ENCODE measurements around the gene SURF2. TPM values are rescaled to one million over a fixed set of nuclear protein-coding genes. Genes with fewer than 3 reads are reported as not detected.

Gene SURF2
- total RNA-seq, 1 donor from 2014 or later, result 15.4 TPM

DNA sequence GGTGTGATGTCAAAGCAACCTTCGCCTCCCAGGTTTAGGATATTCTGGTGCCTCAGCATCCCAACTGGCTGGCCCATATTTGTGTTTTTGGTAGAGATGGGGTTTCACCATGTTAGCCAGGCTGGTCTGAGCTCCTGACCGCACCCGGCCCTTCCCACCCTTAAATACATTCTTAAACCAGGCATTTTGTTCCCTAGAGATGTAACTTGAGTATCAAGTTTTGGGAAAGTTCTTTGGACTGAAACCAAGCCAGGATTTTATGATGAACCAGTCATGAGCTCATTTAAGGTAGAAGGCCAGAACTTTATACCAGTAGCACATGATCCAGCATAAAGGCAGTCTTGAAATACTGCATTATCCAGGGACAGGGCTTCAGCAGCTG lies 4.8 kb upstream of the SURF2 start:
- Mint-ChIP-seq H3K4me1 (ENCODE audit: unreplicated experiment) (peaks cover 38% of the 10 kb centered on the region), H3K9me3 (ENCODE audit: unreplicated experiment) (no peaks in the 10 kb centered on the region), H3K4me3 (ENCODE audit: unreplicated experiment) (no peak overlapping the region), H3K27me3 (ENCODE audit: unreplicated experiment) (no peaks in the 10 kb centered on the region), H3K36me3 (ENCODE audit: unreplicated experiment) (peaks cover 37% of the 10 kb centered on the region), H3K27ac (ENCODE audit: unreplicated experiment) (peak overlapping the region; percentile 41)
- TF ChIP-seq, protein P1, sequence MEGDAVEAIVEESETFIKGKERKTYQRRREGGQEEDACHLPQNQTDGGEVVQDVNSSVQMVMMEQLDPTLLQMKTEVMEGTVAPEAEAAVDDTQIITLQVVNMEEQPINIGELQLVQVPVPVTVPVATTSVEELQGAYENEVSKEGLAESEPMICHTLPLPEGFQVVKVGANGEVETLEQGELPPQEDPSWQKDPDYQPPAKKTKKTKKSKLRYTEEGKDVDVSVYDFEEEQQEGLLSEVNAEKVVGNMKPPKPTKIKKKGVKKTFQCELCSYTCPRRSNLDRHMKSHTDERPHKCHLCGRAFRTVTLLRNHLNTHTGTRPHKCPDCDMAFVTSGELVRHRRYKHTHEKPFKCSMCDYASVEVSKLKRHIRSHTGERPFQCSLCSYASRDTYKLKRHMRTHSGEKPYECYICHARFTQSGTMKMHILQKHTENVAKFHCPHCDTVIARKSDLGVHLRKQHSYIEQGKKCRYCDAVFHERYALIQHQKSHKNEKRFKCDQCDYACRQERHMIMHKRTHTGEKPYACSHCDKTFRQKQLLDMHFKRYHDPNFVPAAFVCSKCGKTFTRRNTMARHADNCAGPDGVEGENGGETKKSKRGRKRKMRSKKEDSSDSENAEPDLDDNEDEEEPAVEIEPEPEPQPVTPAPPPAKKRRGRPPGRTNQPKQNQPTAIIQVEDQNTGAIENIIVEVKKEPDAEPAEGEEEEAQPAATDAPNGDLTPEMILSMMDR (IDR thresholded peaks at IDR 0.05), result no peak
- DNase-seq (ENCODE audit: extremely low spot score, unreplicated experiment), result no peak

DNA sequence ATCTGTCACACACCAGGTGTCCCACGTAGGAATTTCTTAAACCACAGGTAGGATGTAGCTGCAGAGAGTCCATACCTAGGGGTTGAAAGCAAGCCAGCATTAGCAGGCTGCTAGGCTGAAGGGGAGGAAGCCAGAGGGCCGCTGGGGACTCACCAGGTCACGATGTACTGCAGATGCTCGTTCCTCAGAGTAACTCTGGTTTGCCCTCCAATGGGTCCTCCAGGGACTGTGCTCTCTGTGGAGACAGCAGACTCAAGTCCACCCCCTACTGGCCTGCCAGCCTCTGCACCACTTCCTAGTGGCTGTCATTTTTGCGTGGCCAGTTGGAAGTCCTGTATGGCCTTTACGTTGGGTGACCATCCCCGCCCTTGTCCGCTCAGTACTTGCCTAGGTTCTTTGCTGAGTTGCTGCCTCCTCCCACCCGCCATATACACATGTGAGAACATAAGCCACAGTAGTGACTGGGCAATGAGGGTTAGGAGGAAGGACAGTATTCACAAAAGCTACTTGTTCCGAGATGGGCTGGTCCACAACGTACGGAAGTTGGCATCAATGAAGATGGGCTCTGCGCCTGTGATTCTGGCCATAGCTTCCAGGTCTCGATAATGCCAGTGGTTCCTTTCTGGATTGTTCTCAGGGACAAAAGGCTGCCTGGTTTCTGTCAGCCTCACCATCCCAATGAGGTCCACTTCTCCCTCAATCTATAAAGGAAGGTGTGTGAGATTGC lies 4.3 kb upstream of the SURF2 start:
- no peak overlapping the region for H3K27ac Mint-ChIP-seq (ENCODE audit: unreplicated experiment)

GRCh38 chr9:133352635-133353340 lies 3.6 kb upstream of the SURF2 start:
- H3K27ac Mint-ChIP-seq (ENCODE audit: unreplicated experiment), result peak overlapping the region; percentile 47
- DNase-seq (ENCODE audit: extremely low spot score, unreplicated experiment), result no peak
- H3K4me3 Mint-ChIP-seq (ENCODE audit: unreplicated experiment), result no peak overlapping the region
- H3K9me3 Mint-ChIP-seq (ENCODE audit: unreplicated experiment), result no peaks in the 10 kb centered on the region
- peaks cover 37% of the 10 kb centered on the region for H3K36me3 Mint-ChIP-seq (ENCODE audit: unreplicated experiment)
- peaks cover 40% of the 10 kb centered on the region for H3K4me1 Mint-ChIP-seq (ENCODE audit: unreplicated experiment)
- TF ChIP-seq, protein P1 (IDR thresholded peaks at IDR 0.05), result no peak
- no peaks in the 10 kb centered on the region for H3K27me3 Mint-ChIP-seq (ENCODE audit: unreplicated experiment)

More for the DNA sequence above, 4.3 kb upstream of the SURF2 start:
- Mint-ChIP-seq H3K4me1 (ENCODE audit: unreplicated experiment) (peaks cover 34% of the 10 kb centered on the region), H3K4me3 (ENCODE audit: unreplicated experiment) (no peak overlapping the region), H3K9me3 (ENCODE audit: unreplicated experiment) (no peaks in the 10 kb centered on the region), H3K27me3 (ENCODE audit: unreplicated experiment) (no peaks in the 10 kb centered on the region), H3K36me3 (ENCODE audit: unreplicated experiment) (peaks cover 37% of the 10 kb centered on the region)
- no peak for DNase-seq (ENCODE audit: extremely low spot score, unreplicated experiment)
- TF ChIP-seq, protein P1 (IDR thresholded peaks at IDR 0.05), result peak; percentile 52

DNA sequence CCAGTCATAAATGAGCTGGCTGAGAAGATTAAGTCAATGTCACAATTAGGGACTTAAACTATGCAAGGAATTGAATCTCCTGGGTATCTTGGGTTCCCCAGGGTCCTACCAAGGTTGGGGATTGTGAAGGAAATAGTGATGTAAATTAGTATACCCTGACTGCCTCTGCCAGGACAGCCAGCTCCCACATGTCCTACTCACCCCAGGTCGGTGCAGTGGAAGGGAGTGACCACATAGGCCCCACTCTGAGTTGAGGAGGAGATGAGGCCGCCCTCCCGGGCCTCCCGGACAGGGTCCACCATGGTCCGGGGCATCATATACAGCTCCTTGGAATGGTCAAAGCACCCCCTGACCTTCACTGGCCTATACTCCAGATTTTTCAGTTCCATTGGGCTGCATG lies 2.8 kb upstream of the SURF2 start:
- H3K27me3 Mint-ChIP-seq (ENCODE audit: unreplicated experiment), result no peaks in the 10 kb centered on the region
- H3K36me3 Mint-ChIP-seq (ENCODE audit: unreplicated experiment), result peaks cover 36% of the 10 kb centered on the region
- peaks cover 42% of the 10 kb centered on the region for H3K4me1 Mint-ChIP-seq (ENCODE audit: unreplicated experiment)
- H3K27ac Mint-ChIP-seq (ENCODE audit: unreplicated experiment), result no peak overlapping the region
- H3K9me3 Mint-ChIP-seq (ENCODE audit: unreplicated experiment), result no peaks in the 10 kb centered on the region
- no peak for DNase-seq (ENCODE audit: extremely low spot score, unreplicated experiment)
- H3K4me3 Mint-ChIP-seq (ENCODE audit: unreplicated experiment), result no peak overlapping the region
- TF ChIP-seq, protein P1 (IDR thresholded peaks at IDR 0.05), result no peak

DNA sequence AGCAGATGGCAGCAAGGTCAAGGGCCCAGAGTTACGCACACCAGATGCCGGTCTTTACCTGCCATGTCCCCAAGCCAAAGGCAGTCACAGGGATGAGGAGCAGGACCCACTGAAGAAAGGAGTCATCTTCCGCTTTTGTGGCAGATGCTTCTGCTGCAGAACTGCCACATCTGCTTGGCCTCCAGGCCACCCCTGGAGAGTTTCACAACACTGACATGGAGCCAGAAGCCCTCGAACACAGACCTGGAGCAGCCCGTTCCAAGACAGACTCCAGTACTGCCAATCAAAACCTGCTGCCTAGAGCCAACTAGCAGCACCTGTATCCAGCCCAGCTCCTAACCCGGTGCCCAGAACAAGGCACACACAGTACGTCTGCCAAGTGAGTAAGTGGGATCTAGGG lies 1.6 kb upstream of the SURF2 start:
- no peak overlapping the region for H3K27ac Mint-ChIP-seq (ENCODE audit: unreplicated experiment)
- TF ChIP-seq, protein P1 (IDR thresholded peaks at IDR 0.05), result no peak
- peak overlapping the region; percentile 85 for H3K4me3 Mint-ChIP-seq (ENCODE audit: unreplicated experiment)
- H3K4me1 Mint-ChIP-seq (ENCODE audit: unreplicated experiment), result peaks cover 33% of the 10 kb centered on the region
- H3K36me3 Mint-ChIP-seq (ENCODE audit: unreplicated experiment), result peaks cover 26% of the 10 kb centered on the region
- no peak for DNase-seq (ENCODE audit: extremely low spot score, unreplicated experiment)
- no peaks in the 10 kb centered on the region for H3K27me3 Mint-ChIP-seq (ENCODE audit: unreplicated experiment)
- H3K9me3 Mint-ChIP-seq (ENCODE audit: unreplicated experiment), result no peaks in the 10 kb centered on the region

All from osteocyte (in vitro differentiated cells).